ENCODE results near the gene AUTS2. TPM values are rescaled to one million over a fixed set of nuclear protein-coding genes. Genes with fewer than 3 reads are reported as not detected.

AUTS2 gene
- total RNA-seq, 1 experiment from 2014 or later = not detected

DNA sequence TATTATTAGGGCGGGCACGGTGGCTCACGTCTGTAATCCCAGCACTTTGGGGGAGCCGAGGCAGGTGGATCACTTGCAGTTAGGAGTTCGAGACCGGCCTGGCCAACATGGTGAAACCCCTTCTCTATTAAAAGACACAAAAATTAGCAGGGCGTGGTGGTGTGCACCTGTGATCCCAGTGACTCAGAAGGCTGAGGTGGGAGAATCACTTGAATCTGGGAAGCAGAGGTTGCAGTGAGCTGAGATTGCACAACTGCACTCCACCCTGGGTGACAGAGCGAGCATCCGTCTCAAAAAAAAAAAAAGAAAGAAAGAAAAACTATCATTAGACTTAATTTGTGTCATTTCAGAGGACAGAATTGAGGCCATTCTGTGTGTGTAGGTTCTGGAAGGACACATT, 780.9 kb downstream of the AUTS2 start:
- CTCF ChIA-PET = no interaction called here
- no peaks in the 10 kb centered on the region for H3K27me3 Mint-ChIP-seq (ENCODE audit: unreplicated experiment)
- no peaks in the 10 kb centered on the region for H3K4me1 Mint-ChIP-seq (ENCODE audit: low read depth, unreplicated experiment)
- peaks cover 7% of the 10 kb centered on the region for H3K9me3 Mint-ChIP-seq (ENCODE audit: low read depth, unreplicated experiment)
- no peak overlapping the region for H3K4me3 Mint-ChIP-seq (ENCODE audit: low read depth, unreplicated experiment)
- intact Hi-C loops (cut with micrococcal nuclease; ENCODE audit: unreplicated experiment) = no loop called here
- no peaks in the 10 kb centered on the region for H3K36me3 Mint-ChIP-seq (ENCODE audit: insufficient read depth, unreplicated experiment)
- no peak for DNase-seq
- TF ChIP-seq CTCF (IDR thresholded peaks at IDR 0.05; ENCODE audit: unreplicated experiment) = no peak
- H3K27ac Mint-ChIP-seq (ENCODE audit: unreplicated experiment) = no peak overlapping the region
- BruUV-seq (replicated peaks) = no TSS peak

GRCh38 chr7:70380421-70381015, 782.2 kb downstream of the AUTS2 start:
- CTCF ChIA-PET = no interaction called here
- Mint-ChIP-seq H3K4me3 (ENCODE audit: low read depth, unreplicated experiment) (no peak overlapping the region), H3K27me3 (ENCODE audit: unreplicated experiment) (no peaks in the 10 kb centered on the region), H3K9me3 (ENCODE audit: low read depth, unreplicated experiment) (peaks cover 7% of the 10 kb centered on the region), H3K4me1 (ENCODE audit: low read depth, unreplicated experiment) (no peaks in the 10 kb centered on the region), H3K36me3 (ENCODE audit: insufficient read depth, unreplicated experiment) (no peaks in the 10 kb centered on the region), H3K27ac (ENCODE audit: unreplicated experiment) (no peak overlapping the region)
- intact Hi-C loops (cut with micrococcal nuclease; ENCODE audit: unreplicated experiment) = no loop called here
- DNase-seq = no peak
- no peak for TF ChIP-seq CTCF (IDR thresholded peaks at IDR 0.05; ENCODE audit: unreplicated experiment)
- BruUV-seq (replicated peaks) = no TSS peak

GRCh38 chr7:70383066-70383782, 784.9 kb downstream of the AUTS2 start:
- Mint-ChIP-seq H3K4me1 (ENCODE audit: low read depth, unreplicated experiment) (no peaks in the 10 kb centered on the region), H3K27me3 (ENCODE audit: unreplicated experiment) (no peaks in the 10 kb centered on the region), H3K36me3 (ENCODE audit: insufficient read depth, unreplicated experiment) (no peaks in the 10 kb centered on the region), H3K9me3 (ENCODE audit: low read depth, unreplicated experiment) (peaks cover 7% of the 10 kb centered on the region), H3K27ac (ENCODE audit: unreplicated experiment) (no peak overlapping the region), H3K4me3 (ENCODE audit: low read depth, unreplicated experiment) (no peak overlapping the region)
- no TSS peak for BruUV-seq (replicated peaks)
- no peak for TF ChIP-seq CTCF (IDR thresholded peaks at IDR 0.05; ENCODE audit: unreplicated experiment)
- CTCF ChIA-PET = no interaction called here
- no peak for DNase-seq
- intact Hi-C loops (cut with micrococcal nuclease; ENCODE audit: unreplicated experiment) = no loop called here

- no TSS peak for BruUV-seq (replicated peaks)
- no peaks in the 10 kb centered on the region for H3K36me3 Mint-ChIP-seq (ENCODE audit: insufficient read depth, unreplicated experiment)
- H3K4me1 Mint-ChIP-seq (ENCODE audit: low read depth, unreplicated experiment) = no peaks in the 10 kb centered on the region
- peaks cover 7% of the 10 kb centered on the region for H3K9me3 Mint-ChIP-seq (ENCODE audit: low read depth, unreplicated experiment)
- H3K4me3 Mint-ChIP-seq (ENCODE audit: low read depth, unreplicated experiment) = no peak overlapping the region
- CTCF ChIA-PET = no interaction called here
- no peak for DNase-seq
- no peak overlapping the region for H3K27ac Mint-ChIP-seq (ENCODE audit: unreplicated experiment)
- no peak for TF ChIP-seq CTCF (IDR thresholded peaks at IDR 0.05; ENCODE audit: unreplicated experiment)
- intact Hi-C loops (cut with micrococcal nuclease; ENCODE audit: unreplicated experiment) = no loop called here
- no peaks in the 10 kb centered on the region for H3K27me3 Mint-ChIP-seq (ENCODE audit: unreplicated experiment)
Observed at GRCh38 chr7:70384024-70384423, 785.7 kb downstream of the AUTS2 start.
